H9 (cell line): ENCODE data around the gene CLPSL1. TPM values are rescaled to one million over a fixed set of nuclear protein-coding genes. Genes with fewer than 3 reads are reported as not detected.

Experiments
- DNase-seq: peaks from one replicate; pipeline ENCODE4 v3.0.0-alpha.2; 2017
- H2AFZ ChIP-seq: one replicate; pipeline ENCODE4 v1.6.1; 2013; ENCODE audit warnings: mild to moderate bottlenecking, low read length, control low read depth, moderate library complexity
- H2AK5ac ChIP-seq: 2 replicates; pipeline ENCODE4 v1.6.1; 2013; ENCODE audit warnings: low read length, control low read depth, mixed read lengths; ENCODE audit not compliant: insufficient read length
- H2BK120ac ChIP-seq: one replicate; pipeline ENCODE4 v1.6.1; 2013; ENCODE audit warnings: low read depth, mild to moderate bottlenecking, low read length, control low read depth, inconsistent platforms; ENCODE audit not compliant: poor library complexity, severe bottlenecking
- H2BK12ac ChIP-seq: 2 replicates; pipeline ENCODE4 v1.6.1; 2013; ENCODE audit warnings: low read length, control low read depth, mixed read lengths, low read depth; ENCODE audit not compliant: insufficient read length
- H2BK15ac ChIP-seq: 2 replicates; pipeline ENCODE4 v1.6.1; 2013; ENCODE audit warnings: low read depth, low read length, control low read depth
- H2BK20ac ChIP-seq: one replicate; pipeline ENCODE4 v1.6.1; 2013; ENCODE audit warnings: low read depth, mild to moderate bottlenecking, low read length, control low read depth, inconsistent platforms; ENCODE audit not compliant: poor library complexity, severe bottlenecking
- H2BK5ac ChIP-seq: 2 replicates; pipeline ENCODE4 v1.6.1; 2013; ENCODE audit warnings: low read length, control low read depth, mixed read lengths; ENCODE audit not compliant: insufficient read length
- H3K14ac ChIP-seq: 2 replicates; pipeline ENCODE4 v1.6.1; 2013; ENCODE audit warnings: low read length, control low read depth; ENCODE audit not compliant: insufficient read depth
- H3K18ac ChIP-seq: 2 replicates; pipeline ENCODE4 v1.6.1; 2013; ENCODE audit warnings: low read depth, mild to moderate bottlenecking, mixed read lengths, low read length, control low read depth; ENCODE audit not compliant: insufficient read length
- H3K23ac ChIP-seq: 2 replicates; pipeline ENCODE4 v1.6.1; 2013; ENCODE audit warnings: low read length, control low read depth, mixed read lengths, low read depth; ENCODE audit not compliant: insufficient read length
- H3K23me2 ChIP-seq: 2 replicates; pipeline ENCODE4 v1.6.1; 2013; ENCODE audit warnings: low read depth, mild to moderate bottlenecking, mixed read lengths, low read length, control low read depth; ENCODE audit not compliant: insufficient read length, poor library complexity, severe bottlenecking
- H3K27ac ChIP-seq: 2 replicates; pipeline ENCODE4 v1.5.1; 2013; ENCODE audit warnings: low read length, control low read depth, mixed read lengths, low read depth; ENCODE audit not compliant: insufficient read length
- H3K27me3 ChIP-seq: 2 replicates; pipeline ENCODE4 v1.6.1; 2013; ENCODE audit warnings: low read length, control low read depth, inconsistent platforms; ENCODE audit not compliant: insufficient read depth
- H3K4ac ChIP-seq: 2 replicates; pipeline ENCODE4 v1.6.1; 2013; ENCODE audit warnings: low read depth, mild to moderate bottlenecking, control low read depth, inconsistent platforms, low read length, moderate library complexity
- H3K4me1 ChIP-seq: 2 replicates; pipeline ENCODE4 v1.6.1; 2013; ENCODE audit warnings: low read length, control low read depth, inconsistent platforms; ENCODE audit not compliant: insufficient read depth
- H3K4me2 ChIP-seq: 2 replicates; pipeline ENCODE4 v1.6.1; 2013; ENCODE audit warnings: low read length, control low read depth, mixed read lengths; ENCODE audit not compliant: insufficient read length, insufficient read depth
- H3K56ac ChIP-seq: 2 replicates; pipeline ENCODE4 v1.6.1; 2013; ENCODE audit warnings: low read depth, mild to moderate bottlenecking, mixed read lengths, low read length, control low read depth; ENCODE audit not compliant: insufficient read length
- H3K79me1 ChIP-seq: 2 replicates; pipeline ENCODE4 v1.6.1; 2013; ENCODE audit warnings: low read depth, mild to moderate bottlenecking, moderate library complexity, low read length, control low read depth, inconsistent platforms; ENCODE audit not compliant: insufficient read depth, poor library complexity, severe bottlenecking
- H3K79me2 ChIP-seq: 2 replicates; pipeline ENCODE4 v1.6.1; 2013; ENCODE audit warnings: low read length, control low read depth, inconsistent platforms; ENCODE audit not compliant: insufficient read depth
- H3K9ac ChIP-seq: 2 replicates; pipeline ENCODE4 v1.6.1; 2013; ENCODE audit warnings: low read length, control low read depth, mixed read lengths; ENCODE audit not compliant: insufficient read length; ENCODE audit errors: extremely low read depth
- H3K9me3 ChIP-seq: one replicate; pipeline ENCODE4 v1.6.1; 2013; ENCODE audit warnings: low read depth, low read length, inconsistent platforms; ENCODE audit not compliant: control insufficient read depth
- H3T11ph ChIP-seq: one replicate; pipeline ENCODE4 v1.6.1; 2013; ENCODE audit warnings: mild to moderate bottlenecking, low read length, control low read depth, inconsistent platforms
- H4K20me1 ChIP-seq: one replicate; pipeline ENCODE4 v1.6.1; 2013; ENCODE audit not compliant: control insufficient read depth, insufficient read length, insufficient read depth
- H4K5ac ChIP-seq: 2 replicates; pipeline ENCODE4 v1.6.1; 2013; ENCODE audit warnings: low read depth, mild to moderate bottlenecking, mixed read lengths, low read length, control low read depth; ENCODE audit not compliant: insufficient read length
- H4K8ac ChIP-seq: replicated peaks from 2 replicates; pipeline ENCODE4 v1.6.1; 2013; ENCODE audit warnings: low read length, control low read depth, mixed read lengths, low read depth; ENCODE audit not compliant: insufficient read length
- H4K91ac ChIP-seq: 2 replicates; pipeline ENCODE4 v1.6.1; 2013; ENCODE audit warnings: low read depth, mild to moderate bottlenecking, moderate library complexity, mixed read lengths, low read length, control low read depth; ENCODE audit not compliant: insufficient read length
- H3K27ac Mint-ChIP-seq, 3 experiments: 2 replicates in 2 of 3; 3 replicates in 1 of 3; pipeline ENCODE4 v1.8.0; 2020 to 2021; ENCODE audit warnings: mixed read lengths in 3 of 3, mild to moderate bottlenecking in 1 of 3, moderate library complexity in 1 of 3
- H3K27me3 Mint-ChIP-seq: 2 replicates; pipeline ENCODE4 v1.8.0; 2021; ENCODE audit warnings: low read depth, mild to moderate bottlenecking, moderate library complexity, mixed read lengths
- H3K36me3 Mint-ChIP-seq, 3 experiments: 2 replicates in 2 of 3; 3 replicates in 1 of 3; pipeline ENCODE4 v1.8.0; 2020 to 2021; ENCODE audit warnings: low read depth in 3 of 3, mixed read lengths in 3 of 3; ENCODE audit not compliant: insufficient read depth in 1 of 3
- H3K4me1 Mint-ChIP-seq, 2 experiments: 2 replicates each; pipeline ENCODE4 v1.8.0; 2020; ENCODE audit warnings: mixed read lengths in 2 of 2
- H3K4me3 Mint-ChIP-seq, 2 experiments: 2 replicates in 1 of 2; 3 replicates in 1 of 2; pipeline ENCODE4 v1.8.0; 2020 to 2021; ENCODE audit warnings: mild to moderate bottlenecking in 2 of 2, mixed read lengths in 2 of 2, moderate library complexity in 1 of 2
- H3K9me3 Mint-ChIP-seq, 2 experiments: 2 replicates in 1 of 2; 3 replicates in 1 of 2; pipeline ENCODE4 v1.8.0; 2020; ENCODE audit warnings: mild to moderate bottlenecking in 2 of 2, mixed read lengths in 2 of 2, moderate library complexity in 1 of 2
- CTCF ChIP-seq: fragments of 200-600 bp; sonication (generic); conservative IDR thresholded peaks from 3 replicates; pipeline ENCODE4 v1.8.0; 2021; ENCODE audit warnings: antibody characterized with exemption, mild to moderate bottlenecking
- WGBS: extraction: QIAGEN DNeasy Blood & Tissue Kit; methylation state at CpG from one replicate; pipeline ENCODE4 v1.1.7; 2013; ENCODE audit warnings: missing lambda C conversion rate, low lambda C conversion rate, mixed read lengths; ENCODE audit not compliant: insufficient read length; ENCODE audit errors: extremely low coverage; 5-methylcytosine and 5-hydroxymethylcytosine counted together
- total RNA-seq: library from RNA; stranded (reverse); gene quantifications from 2 replicates; pipeline ENCODE4 v1.2.1, GENCODE V29; 2021

The CLPSL1 gene
- total RNA-seq, 1 experiment from 2014 or later = not detected

GRCh38 chr6:35788423-35788982 is 7.7 kb downstream of the CLPSL1 start:
- Histone ChIP-seq H3K23ac (no peak overlapping the region), H2BK120ac (no peak overlapping the region), H3K79me2 (no peaks in the 10 kb centered on the region), H3K56ac (no peak overlapping the region), H4K5ac (no peak overlapping the region), H2BK15ac (no peak overlapping the region), H3K14ac (no peak overlapping the region), H3K18ac (no peak overlapping the region), H2AK5ac (no peak overlapping the region), H3K4ac (no peak overlapping the region), H3K23me2 (no peaks in the 10 kb centered on the region), H3K9me3 (no peaks in the 10 kb centered on the region), H2AFZ (no peak overlapping the region), H4K8ac (no peak overlapping the region), H3K27me3 (no peaks in the 10 kb centered on the region), H4K91ac (no peak overlapping the region), H2BK5ac (no peak overlapping the region), H4K20me1 (no peaks in the 10 kb centered on the region), H3K9ac (no peak overlapping the region), H3K4me2 (no peak overlapping the region), H2BK20ac (no peak overlapping the region), H3K79me1 (no peaks in the 10 kb centered on the region), H2BK12ac (no peak overlapping the region), H3T11ph (no peak overlapping the region), H3K4me1 (no peaks in the 10 kb centered on the region), H3K27ac (no peak overlapping the region)
- peaks cover 13% of the 10 kb centered on the region in 2 experiments for H3K4me1 Mint-ChIP-seq
- no peaks in the 10 kb centered on the region for H3K9me3 Mint-ChIP-seq
- H3K36me3 Mint-ChIP-seq = no peaks in the 10 kb centered on the region
- no peak for DNase-seq
- H3K27me3 Mint-ChIP-seq = peaks cover 8% of the 10 kb centered on the region
- WGBS = no CpG with 5 or more reads among the region's 4 CpGs
- no peak overlapping the region for H3K4me3 Mint-ChIP-seq
- no peak overlapping the region for H3K27ac Mint-ChIP-seq
- no peak for TF ChIP-seq CTCF
